KOPT-K1 (cell line): Measurements from ENCODE around the gene GNAQ.
"Not testable (repeated sequence)": the region's sequence is repeated elsewhere in the genome, so short reads cannot be mapped to it uniquely, and the experiment has no call there.

Experiments
- H3K27ac ChIP-seq: fragments of 200-600 bp; sonication (generic); 2 replicates; pipeline ENCODE4 v1.5.1; 2016; ENCODE audit warnings: antibody characterized with exemption, mild to moderate bottlenecking, low read depth, low read length; ENCODE audit not compliant: poor library complexity, severe bottlenecking
- H3K36me3 ChIP-seq: fragments of 200-600 bp; sonication (generic); 2 replicates; pipeline ENCODE4 v1.5.1; 2017; ENCODE audit warnings: antibody characterized with exemption, mild to moderate bottlenecking, low read length, moderate library complexity; ENCODE audit not compliant: insufficient read depth
- H3K9me3 ChIP-seq: fragments of 200-600 bp; sonication (generic); 2 replicates; pipeline ENCODE4 v1.5.1; 2017; ENCODE audit warnings: antibody characterized with exemption, low read length, mild to moderate bottlenecking; ENCODE audit not compliant: insufficient read depth, poor library complexity, severe bottlenecking

The GNAQ gene

DNA sequence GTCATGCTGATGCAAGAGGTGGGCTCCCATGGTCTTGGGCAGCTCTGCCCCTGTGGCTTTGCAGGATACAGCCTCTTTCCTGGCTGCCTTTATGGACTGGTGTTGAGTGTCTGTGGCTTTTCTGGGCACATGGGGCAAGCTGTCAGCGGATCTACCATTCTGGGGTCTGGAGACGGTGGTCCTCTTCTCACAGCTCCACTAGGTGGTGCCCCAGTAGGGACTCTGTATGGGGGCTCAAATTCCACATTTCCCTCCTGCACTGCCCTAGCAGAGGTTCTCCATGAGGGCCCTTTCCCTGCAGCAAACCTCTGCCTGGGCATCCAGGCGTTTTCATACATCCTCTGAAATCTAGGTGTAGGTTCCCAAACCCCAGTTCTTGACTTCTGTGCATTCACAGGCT lies 340.9 kb downstream of the GNAQ start:
- H3K9me3 ChIP-seq, H3K27ac ChIP-seq, H3K36me3 ChIP-seq: not testable (repeated sequence)

DNA sequence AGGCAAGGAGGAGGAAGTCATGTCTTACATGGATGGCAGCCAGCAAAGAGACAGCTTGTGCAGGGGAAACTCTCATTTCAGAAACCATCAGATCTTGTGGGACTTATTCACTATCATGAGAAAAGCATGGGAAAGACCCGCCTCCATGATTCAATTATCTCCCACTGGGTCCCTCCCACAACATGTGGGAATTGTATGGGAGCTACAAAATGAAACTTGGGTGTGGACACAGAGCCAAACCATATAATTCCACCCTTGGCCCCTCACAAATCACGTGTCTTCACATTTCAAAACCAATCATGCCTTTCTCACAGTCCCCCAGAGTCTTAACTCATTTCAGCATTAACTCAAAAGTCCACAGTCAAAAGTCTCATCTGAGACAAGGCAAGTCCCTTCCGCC lies 341.5 kb downstream of the GNAQ start:
- H3K9me3 ChIP-seq, H3K27ac ChIP-seq, H3K36me3 ChIP-seq: not testable (repeated sequence)

DNA sequence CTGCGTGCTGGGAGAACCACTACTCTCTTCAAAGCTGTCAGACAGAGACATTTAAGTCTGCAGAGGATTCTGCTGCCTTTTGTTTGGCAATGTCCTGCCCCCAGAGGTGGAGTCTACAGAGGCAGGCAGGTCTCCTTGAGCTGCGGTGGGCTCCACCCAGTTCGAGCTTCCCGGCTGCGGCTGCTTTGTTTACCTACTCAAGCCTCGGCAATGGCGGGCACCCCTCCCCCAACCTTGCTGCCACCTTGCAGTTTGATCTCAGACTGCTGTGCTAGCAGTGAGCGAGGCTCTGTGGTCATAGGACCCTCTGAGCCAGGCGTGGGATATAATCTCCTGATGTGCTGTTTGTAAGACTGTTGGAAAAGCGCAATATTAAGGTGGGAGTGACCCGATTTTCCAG lies 343.9 kb downstream of the GNAQ start:
- not testable (repeated sequence) for H3K9me3 ChIP-seq, H3K36me3 ChIP-seq, H3K27ac ChIP-seq

DNA sequence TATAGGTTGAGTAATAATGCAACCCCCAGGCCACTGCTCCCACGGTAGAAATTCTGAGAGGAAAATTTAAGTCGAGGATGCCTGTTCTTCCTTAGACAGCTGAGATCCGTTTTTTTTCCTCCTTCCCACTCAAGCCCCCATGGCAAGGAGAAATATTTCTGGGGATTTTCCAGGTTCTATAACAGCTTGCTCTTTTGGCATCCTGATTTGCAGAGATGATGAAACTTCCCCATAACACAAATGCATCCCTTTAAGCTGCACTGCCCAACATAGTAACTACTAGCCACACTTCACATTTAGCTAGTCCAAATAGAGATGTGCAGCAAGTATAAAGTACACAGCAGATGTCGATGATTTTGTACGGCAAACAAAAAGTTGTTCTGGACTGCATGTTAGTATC lies 351.0 kb downstream of the GNAQ start:
- Histone ChIP-seq H3K27ac (no peak overlapping the region), H3K9me3 (no peaks in the 10 kb centered on the region), H3K36me3 (no peaks in the 10 kb centered on the region)

DNA sequence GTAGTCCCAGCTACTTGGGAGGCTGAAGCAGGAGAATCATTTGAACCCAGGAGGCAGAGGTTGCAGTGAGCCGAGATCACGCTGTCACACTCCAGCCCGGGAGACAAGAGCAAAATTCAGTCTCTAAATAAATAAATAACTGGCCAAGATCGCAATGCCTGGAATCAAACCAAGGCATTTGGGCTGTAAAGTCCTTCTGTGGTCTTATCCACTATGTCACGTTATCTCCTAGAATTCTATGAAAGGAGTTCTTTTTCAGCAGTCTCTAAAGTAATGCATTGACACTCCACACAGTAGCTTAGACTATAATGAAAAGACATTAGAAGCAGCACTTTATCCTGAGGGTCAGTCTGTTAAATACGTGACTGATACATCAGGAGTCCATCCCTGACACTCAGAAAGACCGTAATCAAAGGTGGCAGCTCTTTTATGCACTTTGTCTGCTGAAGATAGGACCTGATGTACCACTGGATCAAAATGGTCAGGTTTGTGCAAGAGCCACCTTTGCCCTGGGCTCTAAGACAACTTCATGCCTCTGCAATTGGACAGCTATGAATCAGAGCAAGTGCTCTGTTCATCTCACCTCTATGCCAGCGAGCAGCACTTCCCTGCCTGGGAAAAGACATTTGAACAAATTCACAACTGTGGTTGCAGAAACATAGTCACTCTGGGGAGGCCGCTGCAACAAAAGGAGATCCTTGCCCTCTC lies 351.8 kb downstream of the GNAQ start:
- Histone ChIP-seq H3K36me3 (no peaks in the 10 kb centered on the region), H3K27ac (no peak overlapping the region), H3K9me3 (no peaks in the 10 kb centered on the region)

DNA sequence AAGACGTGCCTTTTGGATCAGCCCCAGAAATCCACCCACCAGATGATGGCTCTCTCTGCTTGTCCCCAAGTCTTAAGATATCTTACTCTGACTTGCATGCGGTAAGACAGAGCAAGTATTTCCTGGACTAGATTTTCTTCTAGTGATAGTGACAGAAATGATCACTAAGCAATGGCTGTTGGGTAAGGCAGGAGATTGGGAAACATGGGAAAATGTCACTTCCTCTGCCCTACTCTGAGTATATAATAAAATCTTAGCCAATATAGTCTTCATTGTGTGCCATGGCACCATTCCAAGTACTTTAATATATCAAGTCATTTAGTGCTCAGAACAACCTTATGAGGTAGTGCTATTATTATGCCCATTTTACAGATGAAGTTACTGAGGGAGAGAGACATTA lies 352.5 kb downstream of the GNAQ start:
- H3K9me3 ChIP-seq: no peaks in the 10 kb centered on the region
- H3K36me3 ChIP-seq: no peaks in the 10 kb centered on the region
- H3K27ac ChIP-seq: no peak overlapping the region

DNA sequence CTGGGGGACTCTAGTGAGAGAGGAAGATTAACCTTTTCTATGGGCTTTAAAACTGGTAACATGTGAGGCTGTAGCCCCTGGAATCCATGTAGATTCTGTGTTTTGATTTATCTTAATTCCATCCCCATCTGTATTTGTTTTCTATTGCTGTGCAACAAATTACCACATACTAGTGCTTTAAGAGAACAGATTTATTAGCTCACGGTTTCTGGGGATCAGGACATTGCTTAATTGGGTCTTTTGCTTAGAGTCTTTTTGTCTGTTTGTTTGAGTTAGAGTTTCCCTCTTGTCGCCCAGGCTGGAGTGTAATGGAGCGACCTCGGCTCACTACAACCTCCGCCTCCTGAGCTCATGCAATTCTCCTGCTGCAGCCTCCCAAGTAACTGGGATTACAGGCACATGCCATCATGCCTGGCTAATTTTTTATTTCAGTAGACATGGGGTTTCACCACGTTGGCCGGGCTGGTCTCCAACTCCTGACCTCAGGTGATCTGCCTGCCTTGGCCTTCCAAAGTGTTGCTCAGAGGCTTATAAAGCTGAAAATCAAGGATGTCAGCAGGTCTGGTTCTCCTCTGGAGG lies 353.6 kb downstream of the GNAQ start:
- no peaks in the 10 kb centered on the region for H3K36me3 ChIP-seq
- no peaks in the 10 kb centered on the region for H3K9me3 ChIP-seq
- H3K27ac ChIP-seq: no peak overlapping the region

DNA sequence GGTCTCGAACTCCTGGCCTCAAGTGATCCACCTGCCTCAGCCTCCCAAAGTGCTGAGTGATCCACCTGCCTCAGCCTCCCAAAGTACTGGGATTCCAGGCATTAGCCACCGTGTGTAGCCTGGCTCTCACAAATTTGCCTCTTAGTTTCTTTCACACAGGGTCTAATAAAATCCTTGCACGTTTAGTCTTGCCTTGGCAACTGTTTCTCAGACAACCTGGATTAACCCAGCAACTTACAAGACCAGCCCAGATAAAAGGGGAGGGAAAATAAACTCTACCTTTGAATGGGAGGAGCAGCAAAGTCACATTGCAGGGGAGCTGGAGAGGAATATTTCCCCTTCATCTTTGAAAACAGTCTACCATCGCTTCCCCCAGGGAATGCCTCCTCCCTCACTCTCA lies 354.2 kb downstream of the GNAQ start:
- Histone ChIP-seq H3K36me3 (no peaks in the 10 kb centered on the region), H3K9me3 (no peaks in the 10 kb centered on the region), H3K27ac (no peak overlapping the region)

DNA sequence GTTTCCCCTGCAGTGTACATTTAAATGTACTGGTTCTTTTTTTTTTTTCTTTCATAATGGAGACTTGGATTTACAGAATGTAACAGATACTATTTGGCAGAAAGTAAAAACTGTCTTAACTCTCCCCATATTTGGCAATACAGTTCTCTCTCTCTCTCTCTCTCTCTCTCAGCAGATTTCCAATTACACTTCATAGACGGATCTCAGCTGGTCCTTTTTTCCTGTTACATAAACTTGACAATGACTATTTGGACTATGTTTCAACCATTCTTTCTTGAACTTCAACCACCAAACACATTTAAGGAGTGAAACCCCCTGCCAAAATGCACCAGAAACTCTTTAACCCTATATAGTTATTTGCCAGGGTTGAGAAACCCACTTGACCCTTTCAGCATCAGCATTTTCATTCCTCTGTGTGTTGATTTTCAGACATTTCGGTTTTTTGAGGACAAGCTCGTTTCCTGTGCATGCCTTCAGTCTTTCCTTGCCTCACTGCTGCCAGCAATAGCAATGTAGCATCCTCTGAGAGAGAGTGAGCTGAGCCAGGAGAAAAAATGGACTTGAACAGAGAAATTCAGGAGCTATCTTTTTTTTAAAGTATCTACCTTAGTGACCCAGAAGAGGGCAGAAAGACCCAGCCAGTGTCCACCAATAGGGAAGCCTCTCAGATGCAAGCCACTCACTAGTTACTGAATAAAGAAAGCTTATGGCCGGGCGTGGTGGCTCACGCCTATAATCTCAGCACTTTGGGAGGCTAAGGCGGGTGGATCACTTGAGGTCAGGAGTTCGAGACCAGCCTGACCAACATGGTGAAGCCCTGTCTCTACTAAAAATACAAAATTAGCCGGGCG lies 357.4 kb downstream of the GNAQ start:
- no peaks in the 10 kb centered on the region for H3K36me3 ChIP-seq
- H3K27ac ChIP-seq: no peak overlapping the region
- no peaks in the 10 kb centered on the region for H3K9me3 ChIP-seq

DNA sequence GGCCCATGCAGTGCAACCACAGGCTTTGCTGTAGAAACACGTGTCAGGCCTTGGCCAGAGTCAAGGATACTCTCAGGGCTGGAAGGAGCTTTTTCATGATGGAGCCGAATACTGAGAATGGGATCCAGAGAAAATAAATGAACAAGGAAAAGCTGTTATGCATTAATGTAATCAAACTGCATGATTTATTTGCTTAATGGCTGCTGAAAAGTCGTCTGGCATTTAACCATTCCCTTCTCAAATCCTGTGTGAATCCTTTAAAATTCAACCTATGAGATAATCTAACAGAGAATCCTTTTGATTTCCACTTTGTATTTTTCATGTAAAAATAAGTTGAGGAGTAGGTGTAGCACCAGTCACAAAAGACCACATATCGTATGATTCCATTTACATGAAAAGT lies 359.4 kb downstream of the GNAQ start:
- H3K9me3 ChIP-seq: no peaks in the 10 kb centered on the region

DNA sequence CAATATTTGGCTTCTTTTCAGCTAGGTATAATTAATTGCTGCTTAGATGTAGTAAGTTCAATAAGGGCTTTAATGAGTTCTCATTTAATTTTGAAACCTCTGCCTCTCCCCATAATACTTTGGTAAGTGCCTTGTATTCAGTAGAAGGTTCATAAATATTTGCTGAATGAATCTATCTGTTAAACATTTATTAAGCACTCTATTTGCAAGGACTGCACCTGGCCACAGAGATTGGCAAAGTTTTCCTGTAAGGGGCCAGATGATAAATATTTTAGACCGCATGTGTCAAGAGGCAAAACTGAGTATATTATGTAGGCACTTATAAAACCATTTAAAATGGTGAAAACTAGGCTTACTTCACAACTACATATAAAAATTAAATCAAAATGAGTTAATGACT lies 364.5 kb downstream of the GNAQ start:
- no peak overlapping the region for H3K27ac ChIP-seq
- H3K36me3 ChIP-seq: no peaks in the 10 kb centered on the region
- no peaks in the 10 kb centered on the region for H3K9me3 ChIP-seq

More for the DNA sequence above, 359.4 kb downstream of the GNAQ start:
- Histone ChIP-seq H3K36me3 (no peaks in the 10 kb centered on the region), H3K27ac (no peak overlapping the region)
